ENCODE data around the gene CLEC4E. TPM values are rescaled to one million over a fixed set of nuclear protein-coding genes. Genes with fewer than 3 reads are reported as not detected.
"Not testable (repeated sequence)": the region's sequence is repeated elsewhere in the genome, so short reads cannot be mapped to it uniquely, and the experiment has no call there.

CLEC4E gene
- total RNA-seq, 1 donor from 2014 or later = 40.4 TPM

GRCh38 chr12:8566525-8566924, 25.8 kb upstream of the CLEC4E start:
- TF ChIP-seq CTCF (IDR thresholded peaks at IDR 0.05; ENCODE audit: insufficient read depth, low read length, poor library complexity, severe bottlenecking) = no peak

DNA sequence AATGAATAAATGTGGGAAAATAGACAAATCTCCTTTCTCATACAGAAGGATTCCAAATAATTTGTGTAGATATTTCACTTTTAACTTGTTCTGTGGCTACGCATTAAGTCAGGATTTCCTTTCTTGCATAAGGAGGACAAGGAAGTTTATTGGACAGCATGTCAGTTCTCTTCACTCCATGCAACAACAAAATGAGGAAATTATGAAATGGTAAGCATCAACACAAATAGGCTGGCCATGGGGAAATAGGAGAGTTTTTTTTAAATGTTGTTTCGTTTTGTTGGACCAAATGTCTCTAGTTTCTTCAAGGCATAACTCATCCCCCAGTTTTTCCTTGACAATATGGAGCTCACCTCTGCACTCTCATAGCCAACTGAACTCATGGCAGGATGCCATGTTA, 25.3 kb upstream of the CLEC4E start:
- H3K36me3 ChIP-seq (ENCODE audit: control insufficient read depth, insufficient read depth, low read length); H3K4me3 ChIP-seq (ENCODE audit: low read depth, low read length); DNase-seq (ENCODE audit: low read depth); H3K27me3 ChIP-seq (ENCODE audit: control insufficient read depth, insufficient read depth, low read length): not testable (repeated sequence)

More at GRCh38 chr12:8566525-8566924, 25.8 kb upstream of the CLEC4E start:
- no peaks in the 10 kb centered on the region for H3K36me3 ChIP-seq (ENCODE audit: control insufficient read depth, insufficient read depth, low read length)
- H3K27me3 ChIP-seq (ENCODE audit: control insufficient read depth, insufficient read depth, low read length) = no peaks in the 10 kb centered on the region
- no peak overlapping the region for H3K4me3 ChIP-seq (ENCODE audit: low read depth, low read length)
- no peak for DNase-seq (ENCODE audit: low read depth)

GRCh38 chr12:8564656-8565055, 24.0 kb upstream of the CLEC4E start:
- no peak for DNase-seq (ENCODE audit: low read depth)

DNA sequence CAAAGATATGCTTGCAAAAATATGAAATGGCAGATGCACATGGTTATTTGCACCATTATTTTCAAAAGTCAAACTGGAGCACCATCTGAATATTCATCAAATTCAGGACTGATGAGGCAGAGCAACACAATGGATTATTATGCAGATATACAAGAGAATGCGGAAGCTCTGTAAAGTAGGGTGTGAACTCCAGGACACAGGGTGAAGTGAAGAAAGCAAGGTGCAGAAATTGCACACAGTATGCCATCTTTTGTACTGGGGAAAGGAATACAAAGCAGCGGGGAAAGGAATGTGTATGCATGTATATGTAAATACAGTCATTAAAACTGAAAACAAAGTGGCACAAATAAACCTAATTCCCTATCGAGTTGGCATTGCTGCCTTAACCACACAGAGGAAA, 22.7 kb upstream of the CLEC4E start:
- no peak for TF ChIP-seq CTCF (IDR thresholded peaks at IDR 0.05; ENCODE audit: insufficient read depth, low read length, poor library complexity, severe bottlenecking)
- no peak overlapping the region for H3K4me3 ChIP-seq (ENCODE audit: low read depth, low read length)

More at GRCh38 chr12:8564656-8565055, 24.0 kb upstream of the CLEC4E start:
- TF ChIP-seq CTCF (IDR thresholded peaks at IDR 0.05; ENCODE audit: insufficient read depth, low read length, poor library complexity, severe bottlenecking) = no peak
- Histone ChIP-seq H3K36me3 (ENCODE audit: control insufficient read depth, insufficient read depth, low read length) (no peaks in the 10 kb centered on the region), H3K4me3 (ENCODE audit: low read depth, low read length) (no peak overlapping the region), H3K27me3 (ENCODE audit: control insufficient read depth, insufficient read depth, low read length) (no peaks in the 10 kb centered on the region)

DNA sequence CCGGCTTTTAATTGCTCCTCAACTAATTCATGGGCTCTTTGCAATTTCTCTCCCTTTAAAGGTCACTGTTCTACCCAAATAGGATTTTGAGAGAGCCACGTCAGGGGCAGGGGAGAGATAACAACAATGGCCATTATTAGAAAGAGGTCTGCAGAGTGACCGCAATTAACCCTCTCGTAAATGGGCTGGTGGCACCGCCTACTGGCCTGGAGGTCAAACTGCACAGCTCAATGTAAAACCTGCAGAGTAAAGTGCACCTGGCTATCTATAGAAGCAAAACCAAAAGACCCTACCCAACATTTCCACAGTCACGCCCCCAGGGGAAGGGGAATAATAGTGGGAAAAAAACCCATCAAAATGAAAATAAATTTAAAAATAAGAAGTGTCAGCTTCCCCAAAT, 21.6 kb upstream of the CLEC4E start:
- DNase-seq (ENCODE audit: low read depth) = no peak
- Histone ChIP-seq H3K27me3 (ENCODE audit: control insufficient read depth, insufficient read depth, low read length) (no peaks in the 10 kb centered on the region), H3K36me3 (ENCODE audit: control insufficient read depth, insufficient read depth, low read length) (no peaks in the 10 kb centered on the region), H3K4me3 (ENCODE audit: low read depth, low read length) (no peak overlapping the region)
- TF ChIP-seq CTCF (IDR thresholded peaks at IDR 0.05; ENCODE audit: insufficient read depth, low read length, poor library complexity, severe bottlenecking) = no peak

More for the DNA sequence above, 22.7 kb upstream of the CLEC4E start:
- Histone ChIP-seq H3K27me3 (ENCODE audit: control insufficient read depth, insufficient read depth, low read length) (no peaks in the 10 kb centered on the region), H3K36me3 (ENCODE audit: control insufficient read depth, insufficient read depth, low read length) (no peaks in the 10 kb centered on the region)
- no peak for DNase-seq (ENCODE audit: low read depth)

DNA sequence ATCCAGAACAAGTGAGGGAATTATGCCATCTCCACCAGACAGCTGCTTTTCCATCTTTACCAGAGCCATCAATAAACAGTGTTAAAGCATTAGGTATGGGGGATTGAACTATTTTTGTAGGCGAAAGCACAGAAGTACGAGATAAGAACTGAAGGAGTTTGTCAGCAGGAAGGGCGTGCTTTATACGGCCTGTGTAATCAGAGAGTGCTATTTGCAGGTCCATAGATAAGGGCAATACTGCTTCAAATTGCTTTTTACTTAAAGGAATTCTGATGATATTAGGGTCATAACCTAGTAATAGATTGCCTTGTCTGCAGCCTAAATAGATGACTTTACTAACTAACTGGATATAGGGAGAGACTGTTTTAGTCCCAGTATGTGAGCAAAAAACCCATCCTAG, 20.3 kb upstream of the CLEC4E start:
- Histone ChIP-seq H3K36me3 (ENCODE audit: control insufficient read depth, insufficient read depth, low read length) (no peaks in the 10 kb centered on the region), H3K27me3 (ENCODE audit: control insufficient read depth, insufficient read depth, low read length) (no peaks in the 10 kb centered on the region), H3K4me3 (ENCODE audit: low read depth, low read length) (no peak overlapping the region)
- no peak for DNase-seq (ENCODE audit: low read depth)
- TF ChIP-seq CTCF (IDR thresholded peaks at IDR 0.05; ENCODE audit: insufficient read depth, low read length, poor library complexity, severe bottlenecking) = no peak

Measured in kidney epithelial cell (primary cell).